ENCODE data around the gene DRICH1.
"Not testable (repeated sequence)": the region's sequence is repeated elsewhere in the genome, so short reads cannot be mapped to it uniquely, and the experiment has no call there.

DRICH1 gene

DNA sequence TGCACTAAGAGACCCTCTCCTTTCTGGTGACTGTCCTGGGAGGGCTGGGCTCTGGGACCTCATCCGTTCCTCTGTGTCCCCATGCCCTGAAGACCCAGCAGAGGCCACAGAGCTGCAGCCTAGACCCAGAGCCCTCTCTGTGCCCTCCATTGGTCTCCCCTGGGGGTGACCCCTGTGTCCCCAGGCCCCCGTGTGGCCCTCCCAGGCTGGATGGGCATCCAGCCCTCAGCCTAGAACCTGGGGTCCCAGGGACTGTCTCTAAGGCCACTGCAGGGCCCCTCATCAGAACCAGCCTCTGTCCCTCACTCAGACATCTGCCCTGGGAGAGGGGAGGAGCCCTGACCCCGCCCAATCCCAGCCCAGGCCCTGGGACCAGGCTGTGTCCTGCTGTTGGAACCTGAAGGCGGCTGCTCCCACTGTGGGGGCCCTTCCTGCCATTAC lies 57.7 kb downstream of the DRICH1 start:
- no peak overlapping the region for H3K27ac ChIP-seq (ENCODE audit: low read depth, low read length)
- H3K9me3 ChIP-seq (ENCODE audit: insufficient read depth, low read depth, low read length) = no peaks in the 10 kb centered on the region
- no peak overlapping the region for H3K9ac ChIP-seq (ENCODE audit: low read depth, low read length)
- 69% methylated on average over 4 of the region's 4 CpGs for WGBS
- H3K36me3 ChIP-seq (ENCODE audit: insufficient read depth, low read length) = no peaks in the 10 kb centered on the region
- H3K4me3 ChIP-seq (ENCODE audit: low read length) = no peak overlapping the region
- no peaks in the 10 kb centered on the region for H3K27me3 ChIP-seq (ENCODE audit: insufficient read depth, low read length)
- H3K4me1 ChIP-seq (ENCODE audit: insufficient read depth, low read length) = no peaks in the 10 kb centered on the region

DNA sequence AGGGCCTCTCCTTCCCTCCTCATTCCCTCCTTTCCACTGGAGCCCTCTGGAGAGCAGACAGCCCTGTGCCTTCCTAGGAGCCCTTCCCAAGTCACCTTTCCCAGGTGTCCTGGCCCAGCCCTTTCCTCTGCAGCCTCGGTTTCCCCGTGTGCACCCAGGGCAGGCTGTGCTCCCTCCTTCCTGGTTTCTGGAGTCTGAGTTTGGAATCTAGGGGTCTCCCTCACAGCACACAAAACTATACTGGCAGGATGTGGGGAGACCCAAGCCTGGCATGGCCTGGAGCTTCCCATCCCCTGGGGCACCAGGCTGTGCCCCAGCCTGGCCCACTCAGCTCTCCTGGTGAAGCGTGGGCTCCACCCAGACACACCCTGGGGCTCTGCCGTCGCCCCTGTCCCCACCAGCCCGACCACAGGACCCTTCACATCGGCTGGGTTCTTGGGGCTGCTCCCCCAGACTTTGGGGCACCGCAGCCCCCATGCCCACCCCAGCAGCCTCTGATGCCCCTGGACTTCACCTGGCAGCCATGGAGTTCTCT lies 58.4 kb downstream of the DRICH1 start:
- not testable (repeated sequence) for H3K27ac ChIP-seq (ENCODE audit: low read depth, low read length); H3K4me1 ChIP-seq (ENCODE audit: insufficient read depth, low read length); H3K9me3 ChIP-seq (ENCODE audit: insufficient read depth, low read depth, low read length); H3K36me3 ChIP-seq (ENCODE audit: insufficient read depth, low read length); H3K27me3 ChIP-seq (ENCODE audit: insufficient read depth, low read length); H3K4me3 ChIP-seq (ENCODE audit: low read length); H3K9ac ChIP-seq (ENCODE audit: low read depth, low read length)
- 67% methylated on average over 7 of the region's 8 CpGs for WGBS

DNA sequence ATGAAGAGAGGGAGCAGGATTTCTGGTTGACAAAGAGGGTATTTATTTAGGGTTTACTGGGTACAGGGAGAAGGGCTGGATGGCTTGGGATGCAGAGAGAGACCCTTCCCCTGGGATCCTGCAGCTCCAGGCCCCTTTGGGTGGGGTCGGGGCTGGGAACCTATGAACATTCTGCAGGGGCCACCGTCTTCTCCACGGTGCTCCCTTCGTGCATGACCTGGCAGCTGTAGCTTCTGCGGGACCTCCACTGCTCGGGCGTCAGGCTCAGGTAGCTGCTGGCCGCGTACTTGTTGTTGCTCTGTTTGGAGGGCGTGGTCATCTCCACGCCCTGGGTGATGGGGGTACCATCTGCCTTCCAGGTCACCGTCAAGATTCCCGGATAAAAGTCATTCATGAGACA lies 59.0 kb downstream of the DRICH1 start:
- H3K9ac ChIP-seq (ENCODE audit: low read depth, low read length); H3K9me3 ChIP-seq (ENCODE audit: insufficient read depth, low read depth, low read length); H3K36me3 ChIP-seq (ENCODE audit: insufficient read depth, low read length); H3K27me3 ChIP-seq (ENCODE audit: insufficient read depth, low read length); H3K27ac ChIP-seq (ENCODE audit: low read depth, low read length); H3K4me3 ChIP-seq (ENCODE audit: low read length); H3K4me1 ChIP-seq (ENCODE audit: insufficient read depth, low read length): not testable (repeated sequence)
- WGBS = 88% methylated on average over 13 of the region's 13 CpGs

DNA sequence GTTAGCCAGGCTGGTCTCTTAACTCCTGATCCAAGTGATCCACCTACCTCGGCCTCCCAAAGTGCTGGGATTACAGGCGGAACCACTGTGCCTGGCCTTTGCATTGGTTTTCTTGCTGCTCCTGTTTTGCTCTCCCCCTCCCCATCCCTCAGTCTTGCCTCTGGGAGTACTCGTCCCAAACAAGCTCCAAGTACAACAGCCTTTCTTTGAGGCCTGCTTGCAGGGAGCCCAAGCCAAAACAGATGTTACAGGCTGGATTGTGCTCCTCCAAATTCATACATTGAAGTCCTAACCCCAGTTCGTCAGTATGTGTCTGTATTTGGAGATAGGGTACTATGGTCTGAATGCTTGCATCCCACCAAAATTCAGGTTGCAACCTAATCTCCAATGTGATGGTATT lies 60.6 kb downstream of the DRICH1 start:
- H3K9ac ChIP-seq (ENCODE audit: low read depth, low read length) = no peak overlapping the region
- H3K9me3 ChIP-seq (ENCODE audit: insufficient read depth, low read depth, low read length) = no peaks in the 10 kb centered on the region
- peaks cover 14% of the 10 kb centered on the region for H3K27me3 ChIP-seq (ENCODE audit: insufficient read depth, low read length)
- 86% methylated on average over 4 of the region's 4 CpGs for WGBS
- no peak overlapping the region for H3K4me3 ChIP-seq (ENCODE audit: low read length)
- H3K4me1 ChIP-seq (ENCODE audit: insufficient read depth, low read length) = peaks cover 4% of the 10 kb centered on the region; the same call in 1 of the 2 replicates
- H3K27ac ChIP-seq (ENCODE audit: low read depth, low read length) = no peak overlapping the region
- H3K36me3 ChIP-seq (ENCODE audit: insufficient read depth, low read length) = no peaks in the 10 kb centered on the region

DNA sequence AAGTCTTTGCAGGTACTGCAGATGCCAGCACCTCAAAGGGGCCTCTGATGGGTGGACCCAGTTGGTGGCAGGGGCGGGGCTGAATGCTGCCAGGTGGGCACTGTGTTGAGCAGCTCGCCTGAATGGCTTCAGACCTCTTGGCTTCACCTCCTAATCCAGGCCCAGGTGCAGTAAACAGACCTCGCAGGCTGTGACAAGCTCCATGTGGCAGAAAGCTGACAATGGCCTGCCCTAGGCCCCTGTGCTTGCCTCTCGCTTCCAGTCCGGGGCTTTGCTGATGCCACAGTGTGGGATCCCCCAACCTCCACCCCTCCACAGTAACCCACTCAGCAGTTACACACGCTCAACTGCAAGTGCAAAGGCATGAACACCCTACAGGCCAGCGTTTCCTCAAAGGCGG lies 61.4 kb downstream of the DRICH1 start:
- no peak overlapping the region for H3K9ac ChIP-seq (ENCODE audit: low read depth, low read length)
- H3K36me3 ChIP-seq (ENCODE audit: insufficient read depth, low read length) = no peaks in the 10 kb centered on the region
- peaks cover 22% of the 10 kb centered on the region for H3K27me3 ChIP-seq (ENCODE audit: insufficient read depth, low read length)
- H3K4me3 ChIP-seq (ENCODE audit: low read length) = no peak overlapping the region
- 93% methylated on average over 8 of the region's 8 CpGs for WGBS
- H3K27ac ChIP-seq (ENCODE audit: low read depth, low read length) = no peak overlapping the region
- peaks cover 4% of the 10 kb centered on the region; the same call in 1 of the 2 replicates for H3K4me1 ChIP-seq (ENCODE audit: insufficient read depth, low read length)
- H3K9me3 ChIP-seq (ENCODE audit: insufficient read depth, low read depth, low read length) = no peaks in the 10 kb centered on the region

DNA sequence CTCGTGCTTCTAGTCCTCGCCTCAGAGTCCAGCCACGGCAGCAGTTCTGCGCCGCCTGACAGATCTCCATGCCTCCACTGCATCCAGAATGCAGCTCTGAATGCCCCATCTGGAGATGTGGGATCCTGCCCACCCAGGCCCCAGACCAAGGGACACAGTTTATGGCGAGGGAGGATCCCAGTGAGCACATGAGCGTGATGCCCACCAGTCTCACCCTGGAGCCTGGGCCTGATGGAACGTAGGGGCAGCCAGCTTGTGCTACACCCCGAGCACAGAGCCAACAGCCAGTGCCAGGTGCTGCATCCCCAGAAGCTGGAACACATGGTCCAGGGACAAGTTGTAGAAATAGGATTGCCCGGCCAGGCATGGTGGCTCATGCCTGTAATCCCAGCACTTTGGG lies 62.4 kb downstream of the DRICH1 start:
- no peak overlapping the region for H3K4me3 ChIP-seq (ENCODE audit: low read length)
- no peak overlapping the region for H3K27ac ChIP-seq (ENCODE audit: low read depth, low read length)
- WGBS = 95% methylated on average over 10 of the region's 10 CpGs
- H3K4me1 ChIP-seq (ENCODE audit: insufficient read depth, low read length) = peaks cover 4% of the 10 kb centered on the region; the same call in 1 of the 2 replicates
- H3K9me3 ChIP-seq (ENCODE audit: insufficient read depth, low read depth, low read length) = no peaks in the 10 kb centered on the region
- no peaks in the 10 kb centered on the region for H3K36me3 ChIP-seq (ENCODE audit: insufficient read depth, low read length)
- H3K27me3 ChIP-seq (ENCODE audit: insufficient read depth, low read length) = peaks cover 31% of the 10 kb centered on the region
- H3K9ac ChIP-seq (ENCODE audit: low read depth, low read length) = no peak overlapping the region

DNA sequence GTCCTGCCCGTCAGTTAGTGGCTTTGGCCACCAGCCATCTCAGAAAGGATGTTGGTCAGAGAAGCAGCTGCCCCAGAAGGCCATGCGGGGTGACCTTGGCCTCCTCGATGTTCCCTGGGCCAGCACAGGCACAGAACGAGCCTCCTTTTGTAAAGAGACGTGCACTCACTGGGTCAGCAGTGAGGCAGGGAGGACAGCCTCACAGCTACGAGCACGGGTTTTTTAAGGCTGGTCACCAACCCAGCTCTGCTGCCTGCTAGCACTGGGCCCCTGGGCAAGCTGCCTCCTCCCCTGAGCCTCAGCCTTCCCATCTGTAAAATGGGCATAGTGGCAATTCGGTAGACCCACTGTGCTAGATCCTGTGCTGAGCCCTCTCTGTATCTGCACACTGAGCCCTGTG lies 62.8 kb downstream of the DRICH1 start:
- H3K4me3 ChIP-seq (ENCODE audit: low read length) = no peak overlapping the region
- H3K27me3 ChIP-seq (ENCODE audit: insufficient read depth, low read length) = peaks cover 35% of the 10 kb centered on the region
- no peak overlapping the region for H3K27ac ChIP-seq (ENCODE audit: low read depth, low read length)
- WGBS = 94% methylated on average over 8 of the region's 8 CpGs
- H3K36me3 ChIP-seq (ENCODE audit: insufficient read depth, low read length) = no peaks in the 10 kb centered on the region
- H3K9me3 ChIP-seq (ENCODE audit: insufficient read depth, low read depth, low read length) = no peaks in the 10 kb centered on the region
- H3K4me1 ChIP-seq (ENCODE audit: insufficient read depth, low read length) = peaks cover 4% of the 10 kb centered on the region; the same call in 1 of the 2 replicates
- no peak overlapping the region for H3K9ac ChIP-seq (ENCODE audit: low read depth, low read length)

DNA sequence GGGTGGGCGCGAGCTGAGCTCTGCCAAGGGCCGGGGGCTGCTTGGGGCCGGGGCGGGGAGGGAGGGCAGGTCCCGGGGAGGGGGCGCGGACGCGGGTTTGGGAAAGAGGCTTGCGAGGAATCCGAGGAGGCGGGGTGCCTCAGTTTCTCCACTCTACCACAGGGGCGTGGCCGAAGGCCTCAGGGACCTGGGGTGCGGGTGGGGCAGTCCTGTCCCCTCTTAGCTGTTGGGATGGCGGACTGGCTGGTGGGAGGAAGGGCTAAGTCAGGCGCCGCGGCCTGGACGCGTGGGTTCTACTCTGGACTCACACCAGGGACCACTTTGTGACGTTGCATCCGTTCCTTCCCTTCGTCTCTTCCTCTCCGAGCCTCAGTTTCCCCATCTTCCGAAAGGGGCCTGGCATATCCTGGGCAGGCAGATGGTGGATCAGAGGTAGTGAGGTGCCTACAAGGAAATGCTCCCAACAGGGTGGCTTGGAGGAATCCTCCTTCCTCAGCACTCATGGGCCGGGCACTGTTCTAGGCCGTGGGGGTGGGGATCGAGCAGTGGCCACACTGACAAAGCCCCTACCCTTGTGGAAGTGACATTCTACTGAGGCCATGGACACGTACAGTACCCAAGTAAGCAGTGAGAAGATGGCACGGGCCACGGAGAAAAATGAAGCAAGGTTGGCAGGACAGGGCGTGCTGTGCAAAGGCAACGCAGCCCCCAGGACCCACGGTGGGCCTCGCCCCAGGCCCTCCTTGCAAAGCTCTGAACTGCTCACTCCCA lies 65.2 kb downstream of the DRICH1 start:
- WGBS = 45% methylated on average over 33 of the region's 37 CpGs
- Histone ChIP-seq H3K27me3 (ENCODE audit: insufficient read depth, low read length) (peaks cover 38% of the 10 kb centered on the region), H3K4me1 (ENCODE audit: insufficient read depth, low read length) (peaks cover 4% of the 10 kb centered on the region; the same call in 1 of the 2 replicates), H3K9ac (ENCODE audit: low read depth, low read length) (no peak overlapping the region), H3K27ac (ENCODE audit: low read depth, low read length) (no peak overlapping the region), H3K4me3 (ENCODE audit: low read length) (peak overlapping the region; percentile 59), H3K9me3 (ENCODE audit: insufficient read depth, low read depth, low read length) (no peaks in the 10 kb centered on the region), H3K36me3 (ENCODE audit: insufficient read depth, low read length) (no peaks in the 10 kb centered on the region)

DNA sequence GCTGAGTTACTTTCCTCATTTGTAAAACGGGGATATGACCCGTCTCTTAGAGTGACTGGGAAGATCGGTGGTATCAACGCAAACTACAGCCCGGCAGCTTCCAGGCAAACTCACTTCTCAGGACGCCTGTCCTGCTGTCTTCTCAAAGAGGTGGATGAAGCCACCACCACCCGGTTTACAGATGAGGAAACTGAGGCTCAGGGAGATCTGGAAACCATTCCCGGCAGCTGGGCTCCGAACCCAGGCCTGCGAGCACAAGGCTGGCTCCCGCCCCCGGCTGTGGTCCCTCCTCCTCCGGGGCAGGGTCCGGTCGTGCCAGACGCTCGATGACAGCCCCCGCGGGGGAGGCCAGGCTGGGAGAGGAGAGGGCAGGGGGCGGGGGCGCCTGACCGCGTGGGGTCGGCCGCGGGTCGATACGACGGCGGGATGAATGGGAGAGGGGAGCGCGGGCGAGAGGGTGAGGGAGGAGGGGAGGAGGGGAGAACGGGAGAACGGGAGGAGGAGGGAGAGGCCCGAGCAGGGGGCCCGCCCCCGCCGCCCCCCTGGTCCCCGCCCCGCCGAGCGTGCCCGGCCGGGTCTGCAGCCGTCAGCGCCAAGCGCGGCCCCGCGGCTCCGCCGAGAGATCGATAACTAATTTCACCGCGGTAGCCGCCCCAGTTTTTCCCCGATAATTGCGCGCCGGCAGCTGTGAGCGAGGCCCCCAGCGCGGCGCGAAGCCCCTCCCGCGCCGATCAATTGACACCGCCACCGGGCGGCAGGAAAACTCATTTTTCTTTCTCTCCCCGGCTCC lies 66.0 kb downstream of the DRICH1 start:
- peaks cover 4% of the 10 kb centered on the region; the same call in 1 of the 2 replicates for H3K4me1 ChIP-seq (ENCODE audit: insufficient read depth, low read length)
- 1% methylated on average over 73 of the region's 73 CpGs for WGBS
- no peaks in the 10 kb centered on the region for H3K36me3 ChIP-seq (ENCODE audit: insufficient read depth, low read length)
- H3K27me3 ChIP-seq (ENCODE audit: insufficient read depth, low read length) = peaks cover 38% of the 10 kb centered on the region
- no peaks in the 10 kb centered on the region for H3K9me3 ChIP-seq (ENCODE audit: insufficient read depth, low read depth, low read length)
- no peak overlapping the region for H3K27ac ChIP-seq (ENCODE audit: low read depth, low read length)
- H3K9ac ChIP-seq (ENCODE audit: low read depth, low read length) = no peak overlapping the region
- peak overlapping the region; percentile 59 for H3K4me3 ChIP-seq (ENCODE audit: low read length)

DNA sequence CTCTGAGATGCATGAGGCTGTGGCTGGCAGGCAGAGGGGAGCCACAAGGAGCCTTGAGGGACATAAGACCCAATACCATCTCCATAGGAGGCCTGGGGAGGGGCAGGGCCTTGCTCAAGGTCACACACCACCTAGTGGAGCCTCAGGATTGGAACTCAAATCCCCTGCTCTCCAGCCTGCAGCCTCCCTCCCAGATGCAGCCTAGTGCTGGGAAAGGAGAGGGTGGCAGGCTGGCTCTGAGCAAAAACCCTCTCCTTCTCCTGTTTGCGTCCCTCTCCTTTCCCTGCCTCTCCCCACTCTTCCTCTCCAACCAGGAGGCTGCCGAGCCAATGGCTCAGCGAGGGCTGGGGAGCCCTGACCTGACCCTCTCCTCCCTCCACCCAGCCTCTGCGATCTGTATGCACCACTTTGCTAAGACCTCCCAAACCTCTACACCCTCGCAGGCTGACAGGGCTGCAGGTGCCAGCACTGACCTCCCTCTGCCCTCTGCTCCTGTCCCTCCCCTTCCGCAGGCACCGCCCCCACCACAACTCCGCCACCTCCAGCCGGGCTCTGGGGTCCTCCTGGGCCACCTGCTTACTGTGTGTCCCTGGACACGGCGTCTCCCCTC lies 66.7 kb downstream of the DRICH1 start:
- Histone ChIP-seq H3K9me3 (ENCODE audit: insufficient read depth, low read depth, low read length) (no peaks in the 10 kb centered on the region), H3K27me3 (ENCODE audit: insufficient read depth, low read length) (peaks cover 38% of the 10 kb centered on the region), H3K36me3 (ENCODE audit: insufficient read depth, low read length) (no peaks in the 10 kb centered on the region), H3K9ac (ENCODE audit: low read depth, low read length) (no peak overlapping the region), H3K4me1 (ENCODE audit: insufficient read depth, low read length) (peaks cover 4% of the 10 kb centered on the region; the same call in 1 of the 2 replicates), H3K27ac (ENCODE audit: low read depth, low read length) (no peak overlapping the region), H3K4me3 (ENCODE audit: low read length) (peak overlapping the region; percentile 59)
- 2% methylated on average over 11 of the region's 11 CpGs for WGBS

DNA sequence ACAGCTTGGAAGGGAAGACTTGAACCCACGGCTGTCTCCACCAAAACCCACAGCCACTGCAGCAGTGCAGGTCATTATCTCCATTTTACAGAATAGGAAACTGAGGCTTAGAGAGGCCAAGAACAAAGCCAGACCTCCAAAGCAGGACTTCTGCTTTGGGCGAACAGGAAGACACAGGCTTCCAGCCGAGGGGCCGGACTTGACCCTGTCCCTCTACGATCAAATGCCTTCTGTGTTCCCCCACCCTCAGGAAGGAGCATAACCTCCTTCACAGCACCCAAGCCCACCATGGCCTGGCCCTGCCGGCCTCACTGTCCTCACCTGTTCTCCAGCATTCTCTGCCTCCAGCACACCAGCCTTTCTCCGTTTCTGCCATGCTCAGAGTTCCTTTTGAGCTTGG lies 67.8 kb downstream of the DRICH1 start:
- 90% methylated on average over 7 of the region's 7 CpGs for WGBS
- no peak overlapping the region for H3K4me3 ChIP-seq (ENCODE audit: low read length)
- no peak overlapping the region for H3K27ac ChIP-seq (ENCODE audit: low read depth, low read length)

More for the DNA sequence above, 67.8 kb downstream of the DRICH1 start:
- peaks cover 4% of the 10 kb centered on the region; the same call in 1 of the 2 replicates for H3K4me1 ChIP-seq (ENCODE audit: insufficient read depth, low read length)
- H3K36me3 ChIP-seq (ENCODE audit: insufficient read depth, low read length) = no peaks in the 10 kb centered on the region
- H3K27me3 ChIP-seq (ENCODE audit: insufficient read depth, low read length) = peaks cover 38% of the 10 kb centered on the region
- H3K9ac ChIP-seq (ENCODE audit: low read depth, low read length) = no peak overlapping the region
- H3K9me3 ChIP-seq (ENCODE audit: insufficient read depth, low read depth, low read length) = no peaks in the 10 kb centered on the region

Measured in HUES64 (cell line).